ENCODE data around the gene COQ7.
A peak's percentile ranks its signal among the peaks of the same experiment; 100 is the strongest.

- TF ChIP-seq CTCF (IDR thresholded peaks at IDR 0.05; ENCODE audit: insufficient read depth, low read depth, low read length), result peak; percentile 67
- no peak for TF ChIP-seq EZH2 (IDR thresholded peaks at IDR 0.05; ENCODE audit: insufficient read depth, low read length)
Measured at GRCh38 chr16:19071811-19072777, 4.7 kb downstream of the COQ7 start.
